HG03469 (cell line): Measurements from ENCODE around the gene DNER.
"Not testable (repeated sequence)": the region's sequence is repeated elsewhere in the genome, so short reads cannot be mapped to it uniquely, and the experiment has no call there.

Experiments used
- ATAC-seq: cut with Tn5 transposase; IDR thresholded peaks from one replicate; pipeline ENCODE4 v1.9.1; 2021; ENCODE audit warnings: mild to moderate bottlenecking, moderate library complexity, moderate number of reproducible peaks; ENCODE audit not compliant: unreplicated experiment

DNER gene

DNA sequence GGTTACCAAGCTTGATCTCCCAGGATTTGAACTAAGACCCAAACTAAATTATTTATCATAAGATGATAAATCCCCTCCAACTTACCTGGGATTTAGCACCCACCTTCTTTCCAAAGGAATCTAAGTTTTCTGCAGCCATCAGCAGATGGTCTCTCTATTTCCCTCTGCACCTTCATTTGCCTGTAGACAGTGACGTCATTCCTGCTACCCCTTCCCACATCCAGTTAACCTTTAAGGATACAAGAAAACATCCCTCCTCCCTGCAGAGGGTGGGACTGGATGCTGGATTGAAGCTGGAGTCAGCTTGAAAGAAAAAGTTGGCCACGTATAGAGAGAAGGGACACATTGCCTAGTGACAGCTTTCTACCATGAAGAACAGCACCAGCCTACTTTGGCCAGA lies 3.7 kb upstream of the DNER start:
- no peak for ATAC-seq

DNA sequence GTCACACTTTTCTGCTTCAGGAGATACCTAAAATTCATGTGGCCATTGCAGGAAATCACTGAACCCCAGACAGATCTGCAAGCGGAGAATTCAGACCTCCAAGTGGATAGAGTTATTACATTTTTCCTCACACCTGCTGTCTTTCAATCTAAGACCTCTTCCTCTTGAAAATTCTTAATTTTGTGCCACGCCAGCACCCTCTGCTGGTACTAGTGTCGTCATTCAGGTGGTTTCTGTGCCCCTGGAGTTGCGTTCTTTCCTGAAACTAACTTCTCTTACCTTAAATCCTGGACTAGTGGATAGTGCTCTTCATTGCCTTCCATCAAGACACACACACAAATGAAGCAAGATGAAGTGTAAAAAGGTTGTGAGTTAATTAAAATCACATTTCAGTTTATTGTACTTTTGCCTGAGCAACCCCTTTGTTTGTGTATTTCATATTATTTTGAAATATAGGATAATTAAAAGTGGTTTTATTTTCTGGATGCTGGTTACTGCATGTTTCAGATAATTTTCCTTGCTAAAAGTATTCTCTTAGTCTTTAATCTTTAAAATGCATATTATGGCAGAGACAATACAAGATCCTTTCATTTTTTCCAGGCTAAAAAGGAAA lies 1.6 kb upstream of the DNER start:
- ATAC-seq, result no peak

DNA sequence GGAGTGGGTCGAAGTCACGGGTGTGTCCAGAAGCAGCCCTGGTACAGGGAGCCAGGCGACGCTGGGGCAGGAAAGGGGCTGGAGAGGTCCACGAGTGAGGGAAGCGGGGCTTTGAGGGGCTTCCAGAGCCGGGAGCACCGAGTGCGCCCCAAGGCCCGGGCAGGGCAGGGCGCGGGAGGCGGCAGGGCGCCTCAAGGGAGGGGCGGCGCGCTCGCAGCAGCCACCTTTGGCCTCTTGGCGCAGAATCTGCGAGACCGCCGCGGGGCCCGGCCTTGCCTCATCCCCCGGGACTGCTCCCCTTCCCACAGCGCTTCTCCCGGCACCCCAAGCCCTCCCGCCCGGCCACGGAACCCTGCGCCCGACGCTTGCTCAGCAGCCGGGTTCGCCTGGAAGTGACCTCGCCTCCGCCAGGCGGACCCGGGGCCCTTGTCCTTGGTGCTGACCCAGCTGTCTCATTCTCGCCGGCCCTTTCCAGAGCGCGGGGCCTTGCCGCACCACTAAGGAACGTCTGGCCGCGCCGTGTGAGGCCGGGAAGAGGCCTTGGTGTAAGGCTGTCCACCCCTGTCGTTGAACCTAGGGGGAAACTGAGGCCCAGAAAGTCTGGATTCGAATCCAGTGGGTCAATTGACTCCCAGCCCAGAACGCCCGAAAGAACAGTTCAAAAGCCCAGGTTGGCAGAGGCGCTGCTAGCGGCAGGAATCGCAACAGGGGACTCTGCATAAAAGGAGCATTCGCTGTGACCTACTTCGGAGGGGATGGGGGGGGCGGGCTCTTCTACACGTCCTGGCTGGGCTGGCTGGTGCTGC lies 584 bp upstream of the DNER start:
- no peak for ATAC-seq

DNA sequence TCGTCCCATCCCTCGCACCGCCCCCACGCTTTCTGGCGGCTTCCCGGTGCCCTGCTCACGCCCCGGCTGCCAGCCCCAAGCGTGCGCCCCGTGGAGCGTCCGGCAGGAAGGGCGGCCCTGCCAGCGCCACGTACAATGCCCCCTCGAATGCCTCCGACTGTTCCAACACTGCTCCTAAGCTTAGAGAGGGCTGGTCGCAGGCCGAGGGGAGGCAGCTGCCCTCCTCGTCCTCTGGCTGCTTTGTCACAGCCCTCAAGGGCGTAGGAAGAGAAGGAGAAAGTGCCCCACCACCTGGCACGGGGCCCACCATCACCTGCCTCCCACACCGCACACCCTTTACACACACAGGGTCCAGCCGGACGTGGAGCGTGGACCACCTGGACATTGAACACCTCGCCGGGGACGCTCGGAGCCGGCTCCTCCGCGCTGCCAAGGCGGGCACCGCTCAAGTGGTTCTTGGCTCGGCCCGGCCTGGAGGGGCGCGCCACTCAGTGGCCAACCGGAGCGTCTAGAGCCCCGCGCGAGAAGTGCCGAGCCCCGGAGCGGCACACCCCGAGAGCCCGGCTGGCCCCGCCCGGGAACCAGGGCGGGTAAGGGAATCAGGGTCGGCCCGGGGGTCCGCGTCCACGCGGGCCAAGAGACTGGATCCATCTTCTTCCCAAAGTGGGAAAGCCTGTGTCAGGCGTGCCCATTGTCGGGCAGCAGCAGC lies 830 bp downstream of the DNER start:
- ATAC-seq, result no peak

DNA sequence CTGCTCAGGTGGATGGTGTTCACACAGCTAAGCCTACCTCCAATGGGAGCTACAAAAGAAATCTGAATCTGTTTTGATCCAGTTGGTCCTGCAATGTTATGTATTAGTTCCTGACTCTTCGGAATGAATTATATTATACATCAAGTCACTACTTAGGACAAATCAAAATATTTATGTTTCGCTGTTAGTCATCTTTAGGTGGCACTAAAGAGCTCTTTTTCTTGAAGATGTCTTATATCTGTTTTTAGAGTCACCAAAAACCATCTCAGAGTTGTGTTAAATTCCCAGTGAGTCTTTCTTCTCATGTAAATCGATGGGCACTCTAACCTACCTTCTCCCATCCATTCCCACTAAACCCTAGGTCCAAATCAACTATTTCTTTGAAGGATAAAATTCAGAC lies 2.2 kb downstream of the DNER start:
- no peak for ATAC-seq

DNA sequence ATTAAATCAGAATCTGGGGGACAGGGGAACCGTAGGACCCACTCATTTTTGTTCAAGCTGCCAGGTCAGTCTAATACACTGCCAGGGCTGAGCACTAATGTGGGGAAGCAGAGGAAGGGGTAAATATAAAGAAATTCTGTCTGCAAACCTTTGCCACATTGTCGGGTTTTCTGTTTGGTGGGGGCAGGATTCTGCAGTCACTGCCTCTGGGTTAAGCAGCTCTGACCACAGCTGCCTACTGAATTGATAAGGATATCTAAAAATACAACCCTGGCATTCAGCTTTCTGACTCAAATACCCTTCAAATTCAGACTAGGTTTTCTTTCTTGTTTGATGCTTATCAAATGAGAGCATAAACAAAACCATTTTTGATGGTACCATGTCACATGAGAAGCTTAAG lies 6.0 kb downstream of the DNER start:
- no peak for ATAC-seq

DNA sequence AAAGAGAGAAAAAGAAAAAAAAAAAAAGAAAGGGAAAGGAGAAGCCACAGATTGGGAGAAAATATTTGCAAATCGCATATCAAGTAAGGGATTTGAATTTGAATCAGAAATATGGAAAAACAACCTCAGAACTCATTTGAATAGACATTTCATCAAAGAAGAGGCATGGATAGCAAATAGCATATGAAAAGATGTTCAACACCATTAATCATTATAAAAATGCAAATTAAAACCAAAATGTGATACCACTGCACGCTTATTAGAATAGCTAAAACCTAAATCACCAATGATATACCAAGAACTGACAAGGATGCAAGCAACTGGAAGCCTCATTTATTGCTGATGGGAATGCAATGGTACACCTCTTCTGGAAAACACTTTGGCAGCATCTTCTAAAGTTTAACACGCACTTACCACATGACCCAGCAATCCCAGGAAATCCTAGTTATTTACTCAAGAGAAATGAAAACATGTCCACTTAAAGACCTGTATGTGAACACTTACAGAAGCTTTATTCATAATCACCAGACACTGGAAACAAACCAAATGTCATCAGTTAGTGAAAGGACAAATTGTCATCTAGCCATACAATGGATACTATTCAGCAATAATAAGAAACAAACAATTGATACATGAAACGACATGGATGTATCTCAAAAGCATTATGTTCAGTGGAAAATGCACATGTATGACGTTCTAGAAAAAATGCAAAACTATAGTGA lies 10.3 kb downstream of the DNER start:
- ATAC-seq, result no peak

DNA sequence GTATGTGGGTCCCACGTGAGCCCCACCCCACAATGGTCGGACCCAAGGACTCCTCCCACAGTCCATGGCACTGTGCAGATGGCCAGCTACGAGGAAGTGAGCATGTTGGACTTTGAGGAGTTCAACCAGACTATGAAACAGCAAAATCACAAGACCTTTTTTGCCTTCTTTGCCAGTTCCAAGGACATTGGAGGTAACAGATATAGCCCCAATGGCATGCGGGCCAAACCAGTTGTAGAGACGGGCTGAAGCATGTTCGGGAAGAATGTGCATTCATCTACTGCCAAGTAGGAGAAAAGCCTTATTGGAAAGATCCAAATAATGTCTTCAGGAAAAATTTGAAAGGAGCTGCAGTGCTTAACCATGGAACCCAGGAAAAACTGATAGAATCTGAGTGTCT lies 12.6 kb downstream of the DNER start:
- ATAC-seq, result no peak

DNA sequence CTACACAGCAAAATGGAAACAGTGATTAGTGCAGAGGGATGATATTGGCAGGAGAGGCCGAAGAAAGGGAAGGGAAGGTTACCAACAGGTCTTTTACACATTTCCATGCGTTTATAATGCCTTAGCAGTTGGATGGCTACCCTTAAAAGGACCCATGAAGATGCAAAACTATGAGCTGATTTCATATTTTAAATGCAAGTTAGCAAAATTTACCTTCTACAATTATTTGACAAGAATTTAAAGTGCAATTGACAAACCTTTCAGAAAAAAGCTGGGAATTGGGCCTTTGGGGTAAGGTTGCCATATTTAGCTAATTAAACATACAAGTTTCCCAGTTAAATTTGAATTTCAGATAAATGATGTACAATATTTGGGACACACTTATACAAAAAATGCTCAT lies 13.3 kb downstream of the DNER start:
- no peak for ATAC-seq

DNA sequence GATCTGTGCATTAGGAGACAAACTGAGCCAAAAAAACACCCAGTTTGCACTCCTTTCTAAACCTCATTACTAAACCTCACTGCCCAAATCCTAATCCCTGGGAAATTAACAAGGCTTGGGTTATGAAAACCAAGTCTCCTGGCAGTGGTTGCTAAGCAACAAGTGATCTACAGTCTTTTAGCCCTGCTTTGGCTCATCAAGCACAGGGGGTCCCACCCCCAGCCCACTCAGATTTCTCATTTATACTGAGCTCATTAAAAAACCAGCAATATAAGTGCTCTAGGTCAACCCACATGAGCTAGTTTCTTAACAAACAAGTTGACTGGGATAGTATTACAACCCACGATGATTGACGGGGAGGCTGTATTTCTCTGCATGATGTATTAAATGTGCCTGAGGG lies 18.4 kb downstream of the DNER start:
- ATAC-seq, result no peak

DNA sequence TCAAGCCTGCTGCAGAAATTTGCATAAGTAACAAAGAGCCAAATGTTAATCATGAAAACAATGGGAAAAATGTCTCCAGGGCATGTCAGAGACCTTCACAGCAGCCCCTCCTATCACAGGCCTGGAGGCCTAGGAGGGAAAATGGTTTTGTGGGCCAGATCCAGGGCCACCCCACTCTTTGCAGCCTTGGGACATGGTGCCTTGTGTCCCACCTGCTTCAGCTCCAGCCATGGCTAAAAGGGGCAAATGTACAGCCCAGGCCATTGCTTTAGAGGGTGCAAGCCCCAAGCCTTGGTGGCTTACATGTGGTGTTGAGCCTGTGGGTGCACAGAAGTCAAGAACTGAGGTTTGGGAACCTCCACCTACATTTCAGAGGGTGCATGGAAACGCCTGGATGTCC lies 20.5 kb downstream of the DNER start:
- ATAC-seq, result not testable (repeated sequence)

DNA sequence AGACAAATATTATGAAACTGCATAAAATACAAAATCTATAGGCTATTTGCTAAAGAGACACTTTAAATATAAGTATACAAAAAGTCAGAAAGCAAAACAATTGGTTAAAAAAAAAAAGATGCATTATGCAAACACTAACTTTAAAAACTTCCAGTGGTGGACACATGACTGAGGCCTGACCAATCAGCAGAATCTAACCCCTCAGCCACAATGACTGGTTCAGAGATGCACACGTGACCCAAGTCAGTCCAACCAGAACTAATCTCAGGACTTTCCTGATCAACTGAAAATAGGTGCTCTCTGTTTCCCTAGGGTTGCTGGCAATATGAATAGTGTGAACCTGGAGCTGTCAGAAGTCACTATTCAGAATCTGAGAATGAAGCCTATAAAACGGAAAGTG lies 22.7 kb downstream of the DNER start:
- no peak for ATAC-seq

DNA sequence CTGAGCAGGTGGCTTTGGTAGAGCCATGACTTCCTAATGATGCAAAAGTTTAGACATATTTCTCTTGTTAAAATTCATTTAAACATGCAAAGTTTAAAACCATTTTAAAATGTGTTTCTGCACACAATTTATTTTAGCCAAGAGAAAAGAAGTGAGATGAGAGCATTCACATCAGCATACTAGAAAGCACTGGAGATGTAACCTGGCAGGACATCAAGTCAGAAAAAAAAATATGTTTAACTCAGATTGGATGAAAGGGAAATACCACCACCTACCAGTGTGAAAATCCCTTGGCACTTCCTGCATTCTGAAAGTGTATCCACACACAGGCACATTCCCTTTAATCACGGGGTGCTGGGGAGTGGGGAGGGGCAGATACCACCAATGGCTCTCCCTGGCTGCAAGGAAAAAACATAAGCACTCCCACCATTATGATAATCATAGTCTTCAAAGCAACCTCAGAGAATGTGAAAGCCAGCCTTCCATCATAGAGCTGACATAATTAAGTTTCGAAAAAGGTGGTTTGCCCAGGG lies 25.0 kb downstream of the DNER start:
- no peak for ATAC-seq

DNA sequence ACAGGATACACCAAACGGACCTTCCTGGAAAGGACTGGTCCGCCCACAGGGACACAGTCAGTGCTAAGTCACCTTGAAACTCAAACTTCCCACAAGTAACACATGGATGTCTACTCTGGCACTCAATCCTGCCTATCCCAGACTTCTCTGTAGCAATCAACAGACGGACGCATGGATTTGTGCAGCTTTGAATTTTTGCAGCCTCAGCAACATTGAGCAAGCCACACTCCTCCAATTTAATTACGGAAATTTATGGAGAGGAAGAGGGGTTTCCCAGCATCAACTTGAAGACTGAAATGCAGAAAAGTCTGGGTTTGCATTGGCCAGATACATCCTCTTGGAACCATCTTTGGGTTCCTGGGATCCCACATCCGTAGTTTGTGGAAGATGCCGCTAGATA lies 26.2 kb downstream of the DNER start:
- no peak for ATAC-seq

DNA sequence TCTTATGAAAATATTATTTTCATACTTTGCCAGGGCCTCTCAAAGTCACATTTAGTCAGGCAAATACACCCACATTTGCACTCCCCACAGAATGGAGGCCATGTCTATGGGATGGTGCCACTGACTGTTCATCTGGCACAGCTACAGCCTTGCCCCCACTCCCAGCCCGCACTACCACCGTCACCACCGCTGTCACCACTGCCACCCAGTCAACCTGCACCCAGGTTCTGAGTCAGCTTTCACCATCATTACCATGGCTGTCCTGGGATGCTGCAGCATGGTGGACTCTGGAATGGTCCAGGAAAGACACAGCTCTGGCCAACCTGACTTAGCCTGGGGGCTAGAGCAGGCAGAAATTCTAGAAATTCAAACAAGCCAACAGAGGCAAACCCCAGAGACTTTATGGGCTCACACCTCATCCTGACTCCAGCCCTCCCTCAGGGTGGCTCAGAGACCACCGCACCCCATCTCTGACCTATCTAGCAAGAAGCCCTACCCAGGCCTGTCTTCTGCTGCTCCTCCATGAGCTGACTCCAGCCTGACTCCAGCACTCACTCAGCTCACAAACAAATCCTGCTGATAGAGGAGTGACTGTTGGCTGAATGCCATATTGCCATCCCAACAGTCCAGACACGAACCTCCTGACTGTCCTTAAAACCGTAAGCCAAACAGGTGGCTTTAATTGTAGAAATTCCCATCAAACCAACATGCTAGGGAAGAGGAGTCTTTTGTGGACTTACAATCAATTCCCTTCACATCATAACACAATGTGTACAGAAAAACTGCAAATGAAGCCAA lies 28.0 kb downstream of the DNER start:
- no peak for ATAC-seq

DNA sequence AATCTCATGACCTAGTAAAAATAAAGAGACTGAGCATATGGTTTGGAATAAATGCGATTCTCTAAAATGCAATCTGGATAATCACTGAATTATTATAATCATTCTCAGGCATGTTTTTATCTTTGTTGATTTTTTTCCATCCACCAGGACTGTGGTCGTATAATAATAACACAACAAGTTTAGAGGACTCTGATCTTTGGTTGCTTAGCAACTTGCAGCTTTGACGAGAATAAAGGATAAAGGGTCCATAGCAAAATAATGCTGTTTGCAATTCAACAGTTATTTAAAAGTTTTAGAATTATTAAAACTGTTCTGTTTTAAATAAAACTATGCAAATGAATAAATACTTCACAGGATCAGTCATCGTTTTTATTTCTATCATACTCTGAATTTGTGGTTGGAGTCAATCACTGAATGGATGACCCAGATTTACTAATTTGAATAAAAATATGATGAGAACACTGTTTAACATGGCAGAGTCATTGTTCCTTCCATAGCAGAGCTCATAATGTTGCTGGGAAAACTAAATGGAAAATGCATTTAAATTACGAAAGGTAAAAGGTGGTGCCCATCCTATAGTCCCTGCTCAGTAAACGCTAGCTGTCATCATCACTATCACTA lies 29.3 kb downstream of the DNER start:
- no peak for ATAC-seq

DNA sequence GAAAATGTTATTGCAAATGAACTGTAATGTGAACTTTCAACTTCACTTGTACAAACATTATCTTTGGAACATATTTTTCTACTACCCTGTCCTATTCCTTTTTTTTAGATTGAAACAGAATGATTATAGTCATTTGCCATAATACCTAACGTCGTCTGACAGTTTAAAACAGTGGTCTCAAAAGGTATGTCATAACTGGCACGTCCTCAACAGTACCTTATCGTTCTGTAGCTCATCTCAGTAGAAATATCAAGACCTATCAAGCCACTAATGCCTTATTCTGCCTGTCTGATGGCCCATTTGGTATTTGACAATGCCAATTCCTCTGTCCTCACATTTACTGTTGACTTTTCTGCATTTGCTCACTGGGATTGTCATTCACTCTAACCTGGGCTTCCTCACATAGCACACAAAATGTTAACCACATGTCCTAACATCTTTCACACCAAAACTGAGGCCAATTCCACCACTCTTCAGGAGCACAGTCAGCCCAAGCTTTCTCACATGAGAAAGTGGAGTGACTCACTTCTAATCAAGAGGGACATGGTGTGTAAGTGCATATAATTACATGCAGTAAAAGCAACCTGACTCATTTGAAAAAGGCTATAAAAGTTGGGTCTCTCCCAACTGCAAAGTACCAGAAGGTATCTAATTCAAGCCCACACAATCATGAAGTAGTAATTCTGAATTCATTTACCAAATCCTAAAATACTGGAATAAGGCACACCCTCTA lies 34.8 kb downstream of the DNER start:
- ATAC-seq, result no peak

DNA sequence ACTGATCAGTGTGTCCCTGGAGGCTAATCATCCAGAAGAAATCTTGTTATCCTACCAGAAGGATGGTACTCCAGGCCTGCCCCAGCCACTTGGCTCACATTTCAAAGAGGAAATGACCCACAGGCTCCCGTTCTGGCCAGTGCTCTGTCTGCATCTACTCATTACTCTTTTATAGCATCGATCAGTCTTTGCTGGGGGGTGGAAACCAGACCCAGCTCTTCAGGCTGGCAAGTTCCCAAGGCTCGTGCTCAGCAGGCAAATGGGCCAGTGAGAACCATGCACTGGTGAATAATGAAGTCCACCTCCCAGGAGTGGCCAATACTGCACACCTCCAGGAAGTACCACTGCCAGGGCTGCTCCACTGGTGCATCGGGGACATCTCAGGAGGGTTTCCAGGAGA lies 38.8 kb downstream of the DNER start:
- no peak for ATAC-seq

DNA sequence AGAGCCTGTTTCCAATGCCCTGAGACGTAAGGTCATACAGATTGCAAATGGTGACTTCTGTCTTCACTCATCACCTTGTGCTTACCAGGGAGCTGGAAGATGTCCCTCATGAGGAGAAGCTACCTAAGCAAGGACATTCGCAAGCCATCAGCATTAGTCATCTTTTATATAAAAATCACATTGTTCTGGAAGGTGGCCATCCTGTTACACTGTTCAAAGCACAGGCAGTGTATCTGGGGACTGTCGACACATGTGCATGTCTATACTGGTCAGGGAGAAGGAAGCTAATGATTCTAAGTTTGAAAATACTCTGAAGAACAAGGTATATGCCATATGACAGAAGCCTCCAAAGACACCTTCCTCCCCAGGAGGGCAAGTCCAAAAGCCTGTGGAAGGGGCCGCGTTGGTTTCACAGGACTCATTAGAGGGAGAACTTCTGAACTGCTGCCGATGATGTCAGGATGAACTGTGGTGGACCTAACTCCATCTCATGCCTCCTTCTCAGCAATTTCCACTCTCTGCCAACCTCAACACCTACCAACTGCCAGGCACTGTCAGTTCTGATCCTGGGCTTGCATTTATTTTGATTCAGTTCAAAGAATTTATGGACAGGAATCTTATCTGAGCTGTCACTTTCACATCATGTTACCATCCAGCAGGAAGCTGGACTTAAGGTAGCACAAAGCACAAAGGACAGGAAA lies 39.4 kb downstream of the DNER start:
- ATAC-seq, result no peak
